ENCODE measurements around the gene TMEM132D. TPM values are rescaled to one million over a fixed set of nuclear protein-coding genes. Genes with fewer than 3 reads are reported as not detected.

The TMEM132D gene
- total RNA-seq, 1 donor from 2014 or later, result not detected

GRCh38 chr12:129393357-129393937 lies 510.4 kb downstream of the TMEM132D start:
- H3K36me3 Mint-ChIP-seq (ENCODE audit: low read depth, unreplicated experiment), result no peaks in the 10 kb centered on the region
- no peak overlapping the region for H3K27ac ChIP-seq (ENCODE audit: low read depth, low read length)
- no peaks in the 10 kb centered on the region for H3K9me3 Mint-ChIP-seq (ENCODE audit: unreplicated experiment)
- no peak for DNase-seq (ENCODE audit: low read depth)
- TF ChIP-seq CTCF (IDR thresholded peaks at IDR 0.05; ENCODE audit: insufficient read depth, low read depth, low read length), result no peak
- no peak for TF ChIP-seq EZH2 (IDR thresholded peaks at IDR 0.05; ENCODE audit: insufficient read depth, low read length)
- H3K27me3 Mint-ChIP-seq (ENCODE audit: low read depth, unreplicated experiment), result no peaks in the 10 kb centered on the region
- H3K79me2 ChIP-seq (ENCODE audit: insufficient read depth, low read length), result no peaks in the 10 kb centered on the region
- no peak for FAIRE-seq
- no peak overlapping the region for H2AFZ ChIP-seq (ENCODE audit: low read depth, low read length)
- H3K4me2 ChIP-seq (ENCODE audit: low read length), result no peak overlapping the region
- no peaks in the 10 kb centered on the region for H3K27me3 ChIP-seq (ENCODE audit: insufficient read depth, low read length)
- no peak overlapping the region for H3K27ac Mint-ChIP-seq (ENCODE audit: unreplicated experiment)
- H3K4me3 Mint-ChIP-seq (ENCODE audit: unreplicated experiment), result no peak overlapping the region
- no peaks in the 10 kb centered on the region for H3K4me1 ChIP-seq (ENCODE audit: insufficient read depth, low read length)
- H4K20me1 ChIP-seq (ENCODE audit: insufficient read depth, low read length), result no peaks in the 10 kb centered on the region
- no peaks in the 10 kb centered on the region for H3K36me3 ChIP-seq (ENCODE audit: insufficient read depth, low read length)
- H3K4me3 ChIP-seq (ENCODE audit: insufficient read depth, low read depth, low read length), result no peak overlapping the region
- no peak overlapping the region for H3K9ac ChIP-seq (ENCODE audit: low read length)
- H3K4me1 Mint-ChIP-seq (ENCODE audit: low read depth, unreplicated experiment), result no peaks in the 10 kb centered on the region
- no peaks in the 10 kb centered on the region for H3K9me3 ChIP-seq (ENCODE audit: insufficient read depth, low read depth, low read length)

GRCh38 chr12:129385637-129385990 lies 518.2 kb downstream of the TMEM132D start:
- Histone ChIP-seq H3K79me2 (ENCODE audit: insufficient read depth, low read length) (no peaks in the 10 kb centered on the region), H4K20me1 (ENCODE audit: insufficient read depth, low read length) (no peaks in the 10 kb centered on the region), H3K4me1 (ENCODE audit: insufficient read depth, low read length) (no peaks in the 10 kb centered on the region), H3K36me3 (ENCODE audit: insufficient read depth, low read length) (no peaks in the 10 kb centered on the region), H3K27me3 (ENCODE audit: insufficient read depth, low read length) (no peaks in the 10 kb centered on the region), H3K27ac (ENCODE audit: low read depth, low read length) (no peak overlapping the region), H3K9me3 (ENCODE audit: insufficient read depth, low read depth, low read length) (no peaks in the 10 kb centered on the region), H3K4me3 (ENCODE audit: insufficient read depth, low read depth, low read length) (no peak overlapping the region), H3K9ac (ENCODE audit: low read length) (no peak overlapping the region), H3K4me2 (ENCODE audit: low read length) (no peak overlapping the region), H2AFZ (ENCODE audit: low read depth, low read length) (no peak overlapping the region)
- Mint-ChIP-seq H3K9me3 (ENCODE audit: unreplicated experiment) (no peaks in the 10 kb centered on the region), H3K27ac (ENCODE audit: unreplicated experiment) (no peak overlapping the region), H3K27me3 (ENCODE audit: low read depth, unreplicated experiment) (no peaks in the 10 kb centered on the region), H3K36me3 (ENCODE audit: low read depth, unreplicated experiment) (no peaks in the 10 kb centered on the region), H3K4me3 (ENCODE audit: unreplicated experiment) (no peak overlapping the region), H3K4me1 (ENCODE audit: low read depth, unreplicated experiment) (no peaks in the 10 kb centered on the region)
- TF ChIP-seq CTCF (IDR thresholded peaks at IDR 0.05; ENCODE audit: insufficient read depth, low read depth, low read length) (no peak), EZH2 (IDR thresholded peaks at IDR 0.05; ENCODE audit: insufficient read depth, low read length) (no peak)
- FAIRE-seq (no peak), DNase-seq (ENCODE audit: low read depth) (no peak)

GRCh38 chr12:129383956-129384355 lies 519.9 kb downstream of the TMEM132D start:
- Histone ChIP-seq H3K27ac (ENCODE audit: low read depth, low read length) (no peak overlapping the region), H4K20me1 (ENCODE audit: insufficient read depth, low read length) (no peaks in the 10 kb centered on the region), H3K27me3 (ENCODE audit: insufficient read depth, low read length) (no peaks in the 10 kb centered on the region), H3K9ac (ENCODE audit: low read length) (no peak overlapping the region), H2AFZ (ENCODE audit: low read depth, low read length) (no peak overlapping the region), H3K4me1 (ENCODE audit: insufficient read depth, low read length) (no peaks in the 10 kb centered on the region), H3K4me3 (ENCODE audit: insufficient read depth, low read depth, low read length) (no peak overlapping the region), H3K79me2 (ENCODE audit: insufficient read depth, low read length) (no peaks in the 10 kb centered on the region), H3K4me2 (ENCODE audit: low read length) (no peak overlapping the region), H3K9me3 (ENCODE audit: insufficient read depth, low read depth, low read length) (no peaks in the 10 kb centered on the region), H3K36me3 (ENCODE audit: insufficient read depth, low read length) (no peaks in the 10 kb centered on the region)
- no peak for DNase-seq (ENCODE audit: low read depth)
- Mint-ChIP-seq H3K4me3 (ENCODE audit: unreplicated experiment) (no peak overlapping the region), H3K4me1 (ENCODE audit: low read depth, unreplicated experiment) (no peaks in the 10 kb centered on the region), H3K27me3 (ENCODE audit: low read depth, unreplicated experiment) (no peaks in the 10 kb centered on the region), H3K9me3 (ENCODE audit: unreplicated experiment) (peaks cover 3% of the 10 kb centered on the region), H3K27ac (ENCODE audit: unreplicated experiment) (no peak overlapping the region), H3K36me3 (ENCODE audit: low read depth, unreplicated experiment) (no peaks in the 10 kb centered on the region)
- FAIRE-seq, result no peak
- no peak for TF ChIP-seq CTCF (IDR thresholded peaks at IDR 0.05; ENCODE audit: insufficient read depth, low read depth, low read length)
- no peak for TF ChIP-seq EZH2 (IDR thresholded peaks at IDR 0.05; ENCODE audit: insufficient read depth, low read length)

All from astrocyte (in vitro differentiated cells and primary cell).